T-helper 17 cell (primary cell): ENCODE data around the gene NOL3. TPM values are rescaled to one million over a fixed set of nuclear protein-coding genes. Genes with fewer than 3 reads are reported as not detected.
"Not testable (repeated sequence)": the region's sequence is repeated elsewhere in the genome, so short reads cannot be mapped to it uniquely, and the experiment has no call there.

Source experiments
- ATAC-seq: fragments of 150-1000 bp; cut with Tn5 transposase; 2 replicates; pipeline ENCODE4 v1.10.0; 2021; ENCODE audit warnings: mild to moderate bottlenecking, moderate library complexity
- DNase-seq, 3 donors: peaks; one replicate each; pipeline versions ENCODE4 v3.0.0 to v3.0.0-alpha.2; 2020 to 2021
- H3K9me3 ChIP-seq: one replicate; pipeline ENCODE4 v1.7.0; 2013; ENCODE audit warnings: low read length, mild to moderate bottlenecking; ENCODE audit not compliant: control insufficient read depth, poor library complexity, severe bottlenecking
- H3K27ac Mint-ChIP-seq: one replicate; pipeline ENCODE4 v1.8.0; 2022; ENCODE audit warnings: mild to moderate bottlenecking, moderate library complexity, mixed read lengths
- H3K27me3 Mint-ChIP-seq: one replicate; pipeline ENCODE4 v1.8.0; 2022; ENCODE audit warnings: mixed read lengths
- H3K36me3 Mint-ChIP-seq: one replicate; pipeline ENCODE4 v1.8.0; 2022; ENCODE audit warnings: low read depth, mixed read lengths
- H3K4me1 Mint-ChIP-seq: one replicate; pipeline ENCODE4 v1.8.0; 2022; ENCODE audit warnings: mild to moderate bottlenecking, mixed read lengths
- H3K4me3 Mint-ChIP-seq: one replicate; pipeline ENCODE4 v1.8.0; 2022; ENCODE audit warnings: mild to moderate bottlenecking, moderate library complexity, mixed read lengths
- total RNA-seq, 4 donors: library from RNA in 2 of 4; stranded (reverse) in 2 of 4; gene quantifications; one replicate each; pipeline ENCODE4 v1.2.3 and lab custom pipeline; 2022 to 2026

The NOL3 gene
- total RNA-seq (1 to 10 TPM; 4.3 to 5.5 TPM), total RNA-seq (lab: John Stamatoyannopoulos, UW) (5.2 to 7.1 reads per million in 2 donors)

- no peaks in the 10 kb centered on the region for H3K9me3 ChIP-seq
- Mint-ChIP-seq H3K27me3 (peaks cover 25% of the 10 kb centered on the region), H3K4me3 (peak within 1 kb of the TSS; percentile 89), H3K4me1 (peaks cover 34% of the 10 kb centered on the region), H3K27ac (peak within 1 kb of the TSS; percentile 41), H3K36me3 (peaks cover 2% of the 10 kb centered on the region)
- DNase-seq (no peak), ATAC-seq (peak; percentile 29)
These were observed at the start of gene NOL3 for GRCh38 chr16:67170168-67170948. Gene NOL3 (plus strand): TSS chr16:67170538.

DNA sequence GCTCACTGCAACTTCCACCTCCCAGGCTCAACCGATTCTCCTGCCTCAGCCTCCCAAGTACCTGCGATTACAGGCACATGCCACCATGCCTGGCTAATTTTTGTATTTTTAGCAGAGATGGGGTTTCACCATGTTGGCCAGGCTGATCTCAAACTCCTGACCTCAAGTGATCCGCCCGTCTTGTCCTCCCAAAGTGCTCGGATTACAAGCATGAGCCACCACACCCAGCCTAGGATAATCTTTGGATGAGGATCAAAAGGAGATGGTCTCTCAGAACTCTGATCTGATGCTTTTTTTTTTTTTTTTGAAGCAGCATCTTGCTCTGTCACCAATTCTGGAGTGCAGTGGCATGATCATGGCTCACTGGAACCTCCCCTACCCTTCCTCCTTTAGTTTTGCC lies 47.5 kb upstream of the NOL3 start:
- not testable (repeated sequence) for H3K4me3 Mint-ChIP-seq, H3K27ac Mint-ChIP-seq, H3K36me3 Mint-ChIP-seq, H3K9me3 ChIP-seq, H3K27me3 Mint-ChIP-seq, ATAC-seq, DNase-seq
- peaks cover 12% of the 10 kb centered on the region for H3K4me1 Mint-ChIP-seq

GRCh38 chr16:67128417-67128816 lies 41.9 kb upstream of the NOL3 start:
- H3K27me3 Mint-ChIP-seq, result no peaks in the 10 kb centered on the region
- DNase-seq (no peak), ATAC-seq (no peak)
- no peak overlapping the region for H3K27ac Mint-ChIP-seq
- no peaks in the 10 kb centered on the region for H3K9me3 ChIP-seq
- H3K36me3 Mint-ChIP-seq, result peaks cover 5% of the 10 kb centered on the region
- no peak overlapping the region for H3K4me3 Mint-ChIP-seq
- H3K4me1 Mint-ChIP-seq, result peaks cover 9% of the 10 kb centered on the region

DNA sequence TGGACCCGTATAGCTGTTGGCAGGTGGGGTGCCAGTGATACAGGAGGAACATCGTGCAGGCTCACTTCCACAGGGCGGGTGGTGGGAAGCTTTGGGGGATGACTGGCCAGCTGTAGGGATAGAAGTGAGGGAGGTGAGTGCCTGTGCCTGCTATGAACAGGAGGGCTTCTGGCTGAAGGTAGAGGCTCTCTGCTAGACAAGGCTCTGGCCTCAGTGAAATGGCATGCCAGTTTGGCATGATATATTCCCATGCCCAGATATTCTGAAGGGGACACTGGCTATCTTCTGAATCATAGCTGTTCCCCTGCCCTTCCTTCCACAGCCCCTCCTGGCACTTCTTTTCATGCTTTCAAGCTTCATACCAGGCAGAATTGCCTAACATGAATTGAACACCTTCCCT lies 41.5 kb upstream of the NOL3 start:
- no peaks in the 10 kb centered on the region for H3K9me3 ChIP-seq
- H3K4me1 Mint-ChIP-seq, result peaks cover 6% of the 10 kb centered on the region
- H3K27me3 Mint-ChIP-seq, result no peaks in the 10 kb centered on the region
- H3K27ac Mint-ChIP-seq, result no peak overlapping the region
- H3K4me3 Mint-ChIP-seq, result no peak overlapping the region
- no peak for DNase-seq
- peaks cover 2% of the 10 kb centered on the region for H3K36me3 Mint-ChIP-seq
- no peak for ATAC-seq

DNA sequence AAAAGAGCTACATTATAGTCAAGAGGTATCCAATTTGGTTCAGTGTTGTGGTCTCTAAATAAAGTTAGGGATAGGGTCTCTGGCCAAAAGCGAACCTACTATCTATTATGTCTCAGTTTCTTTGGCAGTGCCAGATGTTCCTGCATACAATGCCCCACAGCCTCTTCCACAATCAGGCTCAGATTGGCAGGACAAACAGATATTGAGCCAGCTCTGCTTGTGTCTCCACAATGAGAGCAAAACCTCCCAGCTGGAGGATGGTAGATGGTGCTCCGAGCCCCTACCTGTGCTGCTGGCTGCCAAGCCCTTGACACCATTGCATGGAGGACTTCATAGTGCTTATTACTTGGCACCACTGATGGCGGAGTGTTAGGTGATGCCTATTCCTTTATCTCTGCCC lies 40.9 kb upstream of the NOL3 start:
- peaks cover 4% of the 10 kb centered on the region for H3K36me3 Mint-ChIP-seq
- no peaks in the 10 kb centered on the region for H3K27me3 Mint-ChIP-seq
- H3K9me3 ChIP-seq, result no peaks in the 10 kb centered on the region
- H3K4me1 Mint-ChIP-seq, result peaks cover 6% of the 10 kb centered on the region
- no peak overlapping the region for H3K4me3 Mint-ChIP-seq
- DNase-seq (no peak), ATAC-seq (no peak)
- H3K27ac Mint-ChIP-seq, result no peak overlapping the region

DNA sequence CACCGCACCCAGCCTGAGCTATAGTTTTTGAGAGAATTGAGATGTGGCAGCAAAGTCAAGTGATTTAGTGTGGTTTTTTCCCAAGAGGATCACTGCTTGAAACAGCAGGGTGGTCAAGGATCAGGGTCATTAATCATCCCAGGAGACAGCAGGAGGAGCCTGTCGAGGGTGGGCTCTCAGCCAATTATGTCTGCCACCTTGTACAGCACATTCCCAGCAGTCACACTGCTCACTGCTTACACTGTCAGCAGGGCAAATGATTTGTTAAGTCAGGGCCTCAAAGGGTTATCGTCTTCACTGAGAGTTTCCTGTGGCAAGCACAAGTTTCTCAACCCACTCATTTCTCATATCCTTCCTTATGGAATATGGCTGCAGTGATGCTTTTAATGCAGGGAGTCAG lies 32.7 kb upstream of the NOL3 start:
- H3K9me3 ChIP-seq, result no peaks in the 10 kb centered on the region
- no peak for DNase-seq
- H3K36me3 Mint-ChIP-seq, result peaks cover 2% of the 10 kb centered on the region
- no peak overlapping the region for H3K27ac Mint-ChIP-seq
- no peak for ATAC-seq
- H3K27me3 Mint-ChIP-seq, result no peaks in the 10 kb centered on the region
- H3K4me3 Mint-ChIP-seq, result no peak overlapping the region
- H3K4me1 Mint-ChIP-seq, result peaks cover 2% of the 10 kb centered on the region

DNA sequence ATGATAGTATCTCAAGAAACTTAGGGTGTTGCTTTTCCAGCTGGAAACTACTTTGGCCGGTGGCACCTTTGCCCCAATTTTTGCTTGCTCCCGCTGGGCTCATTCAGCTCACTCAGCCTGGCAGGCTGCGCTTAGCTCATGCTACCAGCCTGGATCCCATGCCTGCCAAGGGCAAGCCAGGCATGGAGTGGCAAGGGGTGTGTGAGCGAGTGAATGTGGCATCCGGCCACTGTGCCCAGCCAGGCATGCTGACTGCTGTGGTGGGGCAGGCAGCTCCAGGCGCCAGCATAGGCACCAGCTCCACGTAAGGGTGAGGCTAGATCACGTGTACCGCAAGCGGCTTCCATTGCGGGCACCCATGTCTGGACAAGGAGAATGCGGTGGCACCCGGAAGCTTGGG lies 28.9 kb upstream of the NOL3 start:
- no peak for DNase-seq
- Mint-ChIP-seq H3K27me3 (no peaks in the 10 kb centered on the region), H3K4me1 (peaks cover 2% of the 10 kb centered on the region), H3K36me3 (no peaks in the 10 kb centered on the region), H3K27ac (no peak overlapping the region), H3K4me3 (no peak overlapping the region)
- no peaks in the 10 kb centered on the region for H3K9me3 ChIP-seq
- ATAC-seq, result no peak

DNA sequence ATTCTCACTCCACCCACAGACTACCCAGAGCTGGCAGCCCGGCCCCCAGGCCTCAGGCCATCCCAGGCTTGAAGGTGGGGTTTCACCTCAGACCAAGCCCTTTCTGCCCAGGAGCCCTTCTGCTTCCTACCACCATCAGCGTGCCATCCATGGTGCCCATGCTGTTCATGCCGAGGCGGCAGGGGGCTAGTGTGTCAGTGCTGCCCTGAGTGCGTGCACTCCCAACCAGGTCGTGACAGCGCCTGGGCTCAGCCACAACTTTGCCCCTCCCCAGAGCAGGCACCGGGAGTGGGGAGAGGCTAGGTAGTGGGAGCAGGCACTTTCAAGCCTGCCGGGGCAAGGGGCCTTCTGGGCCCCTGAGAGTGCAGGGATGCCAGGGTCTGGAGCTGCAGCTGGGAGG lies 28.0 kb upstream of the NOL3 start:
- no peaks in the 10 kb centered on the region for H3K9me3 ChIP-seq
- Mint-ChIP-seq H3K36me3 (no peaks in the 10 kb centered on the region), H3K27ac (no peak overlapping the region), H3K4me3 (no peak overlapping the region), H3K27me3 (no peaks in the 10 kb centered on the region), H3K4me1 (peaks cover 2% of the 10 kb centered on the region)
- ATAC-seq (no peak), DNase-seq (no peak)

- no peak for ATAC-seq
- no peak overlapping the region for H3K27ac Mint-ChIP-seq
- no peaks in the 10 kb centered on the region for H3K27me3 Mint-ChIP-seq
These were observed 25.4 kb upstream of the NOL3 start for GRCh38 chr16:67144943-67145342.

DNA sequence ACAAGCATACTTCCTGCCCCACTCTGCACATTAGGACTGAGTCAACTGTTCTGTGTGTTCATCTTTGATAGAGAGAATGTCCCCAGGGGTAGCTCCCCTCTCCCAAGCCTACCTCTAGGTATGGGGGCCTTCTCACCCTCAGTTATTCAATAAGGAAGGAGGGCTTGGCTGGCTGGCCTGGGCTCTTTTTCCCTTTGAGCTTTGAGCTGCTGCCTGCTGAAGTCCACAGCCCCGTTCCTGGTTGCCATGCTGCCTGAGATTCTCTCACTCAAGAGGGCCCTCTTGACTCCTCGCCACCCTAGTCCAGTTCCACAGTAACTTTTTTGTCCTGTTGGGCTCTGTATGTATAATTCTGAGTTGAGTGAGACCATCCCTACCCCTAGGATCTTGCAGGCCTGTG lies 24.6 kb upstream of the NOL3 start:
- Mint-ChIP-seq H3K27ac (no peak overlapping the region), H3K27me3 (no peaks in the 10 kb centered on the region), H3K4me3 (no peak overlapping the region), H3K36me3 (peaks cover 3% of the 10 kb centered on the region), H3K4me1 (peaks cover 14% of the 10 kb centered on the region)
- no peak for ATAC-seq
- DNase-seq, result no peak
- H3K9me3 ChIP-seq, result no peaks in the 10 kb centered on the region

More at GRCh38 chr16:67144943-67145342, 25.4 kb upstream of the NOL3 start:
- Mint-ChIP-seq H3K4me3 (no peak overlapping the region), H3K36me3 (peaks cover 3% of the 10 kb centered on the region), H3K4me1 (peaks cover 14% of the 10 kb centered on the region)
- no peak for DNase-seq
- H3K9me3 ChIP-seq, result no peaks in the 10 kb centered on the region

DNA sequence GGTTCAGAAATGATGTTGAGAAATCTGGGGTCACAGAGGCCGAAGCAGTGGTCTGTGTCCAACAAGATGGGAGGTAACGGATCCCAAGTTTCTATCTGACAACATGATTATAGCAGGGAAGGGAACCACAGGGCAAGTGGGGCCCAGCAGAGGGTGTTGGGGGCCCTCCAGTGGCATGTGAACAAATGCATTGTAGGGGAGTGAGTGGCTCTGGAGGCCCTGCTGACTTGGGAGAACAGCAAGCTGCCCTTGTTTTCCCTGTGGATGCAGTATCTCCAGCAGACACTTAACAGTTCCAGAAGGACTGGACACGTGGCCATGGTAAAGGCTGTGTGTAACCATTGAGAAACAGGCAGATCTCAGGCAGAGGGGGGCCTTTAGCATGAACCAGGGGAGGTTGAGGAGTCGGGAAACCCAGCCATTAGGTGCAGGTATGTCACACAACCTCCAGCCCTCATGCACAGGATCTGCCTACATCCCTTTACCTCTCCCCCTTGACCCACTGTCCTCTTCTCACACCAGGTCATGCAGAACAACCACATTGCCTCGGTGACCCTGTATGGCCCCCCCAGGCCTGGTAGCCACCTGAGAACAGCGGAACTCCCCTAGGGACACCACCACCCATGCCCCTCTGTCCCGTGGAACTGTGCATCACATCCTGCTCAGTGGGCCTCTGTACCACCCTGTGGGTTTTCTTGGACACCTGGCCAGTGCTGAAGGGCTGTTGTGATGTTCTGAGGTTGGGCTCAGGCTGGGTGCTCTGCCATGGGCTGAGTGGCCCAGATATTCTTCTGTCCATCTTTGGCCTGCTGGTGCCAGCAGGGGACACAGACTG lies 23.6 kb upstream of the NOL3 start:
- no peak overlapping the region for H3K4me3 Mint-ChIP-seq
- H3K4me1 Mint-ChIP-seq, result peaks cover 22% of the 10 kb centered on the region
- DNase-seq (no peak), ATAC-seq (no peak)
- H3K36me3 Mint-ChIP-seq, result peaks cover 3% of the 10 kb centered on the region
- H3K9me3 ChIP-seq, result no peaks in the 10 kb centered on the region
- no peak overlapping the region for H3K27ac Mint-ChIP-seq
- H3K27me3 Mint-ChIP-seq, result no peaks in the 10 kb centered on the region

- DNase-seq, result no peak
- no peak for ATAC-seq
- H3K36me3 Mint-ChIP-seq, result peaks cover 3% of the 10 kb centered on the region
- H3K27me3 Mint-ChIP-seq, result no peaks in the 10 kb centered on the region
- no peak overlapping the region for H3K4me3 Mint-ChIP-seq
- no peaks in the 10 kb centered on the region for H3K9me3 ChIP-seq
- peaks cover 25% of the 10 kb centered on the region for H3K4me1 Mint-ChIP-seq
- no peak overlapping the region for H3K27ac Mint-ChIP-seq
These were observed 22.7 kb upstream of the NOL3 start for GRCh38 chr16:67147437-67148140.

GRCh38 chr16:67148221-67148620 lies 22.1 kb upstream of the NOL3 start:
- DNase-seq, result no peak
- Mint-ChIP-seq H3K27me3 (no peaks in the 10 kb centered on the region), H3K4me3 (no peak overlapping the region), H3K36me3 (peaks cover 3% of the 10 kb centered on the region), H3K4me1 (peaks cover 31% of the 10 kb centered on the region), H3K27ac (peak overlapping the region; percentile 56)
- no peak for ATAC-seq
- H3K9me3 ChIP-seq, result no peaks in the 10 kb centered on the region
